ENCODE measurements around the gene VGLL4.

DNA sequence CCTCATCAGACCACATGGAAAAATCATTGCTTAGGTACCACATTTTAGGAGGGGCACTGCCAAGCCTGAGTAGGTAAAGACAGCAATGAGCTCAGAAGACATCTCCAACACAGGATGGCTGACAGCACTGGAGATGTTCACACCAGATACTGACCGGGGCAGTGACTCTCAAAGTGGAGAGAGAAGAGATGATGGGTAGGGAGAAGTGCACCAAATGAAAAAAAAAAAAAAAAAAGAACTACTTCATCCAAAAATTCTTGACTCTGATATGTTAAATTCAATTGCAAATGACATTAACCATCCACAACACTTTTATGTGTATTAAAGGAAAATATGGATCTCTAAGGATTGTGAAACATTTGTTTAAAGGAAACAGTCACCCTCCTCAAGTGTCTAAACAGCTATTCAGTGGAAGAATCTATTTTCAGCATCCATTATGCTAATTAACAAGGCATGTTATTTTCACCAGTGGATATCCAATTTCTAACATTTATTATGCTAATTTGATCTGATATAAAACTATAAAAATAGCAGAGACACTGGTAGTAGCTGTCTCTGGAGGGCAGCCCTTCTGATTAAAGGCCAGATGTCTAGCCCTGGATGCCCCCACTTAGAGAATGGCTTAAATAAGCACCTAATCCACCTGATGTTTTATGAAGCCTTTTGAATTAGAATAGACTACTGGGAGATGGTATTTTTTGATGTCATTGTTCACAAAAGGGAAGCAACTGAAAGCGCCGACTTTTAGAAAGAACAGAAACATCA is 48.2 kb upstream of the VGLL4 start:
- TF ChIP-seq, protein P1, sequence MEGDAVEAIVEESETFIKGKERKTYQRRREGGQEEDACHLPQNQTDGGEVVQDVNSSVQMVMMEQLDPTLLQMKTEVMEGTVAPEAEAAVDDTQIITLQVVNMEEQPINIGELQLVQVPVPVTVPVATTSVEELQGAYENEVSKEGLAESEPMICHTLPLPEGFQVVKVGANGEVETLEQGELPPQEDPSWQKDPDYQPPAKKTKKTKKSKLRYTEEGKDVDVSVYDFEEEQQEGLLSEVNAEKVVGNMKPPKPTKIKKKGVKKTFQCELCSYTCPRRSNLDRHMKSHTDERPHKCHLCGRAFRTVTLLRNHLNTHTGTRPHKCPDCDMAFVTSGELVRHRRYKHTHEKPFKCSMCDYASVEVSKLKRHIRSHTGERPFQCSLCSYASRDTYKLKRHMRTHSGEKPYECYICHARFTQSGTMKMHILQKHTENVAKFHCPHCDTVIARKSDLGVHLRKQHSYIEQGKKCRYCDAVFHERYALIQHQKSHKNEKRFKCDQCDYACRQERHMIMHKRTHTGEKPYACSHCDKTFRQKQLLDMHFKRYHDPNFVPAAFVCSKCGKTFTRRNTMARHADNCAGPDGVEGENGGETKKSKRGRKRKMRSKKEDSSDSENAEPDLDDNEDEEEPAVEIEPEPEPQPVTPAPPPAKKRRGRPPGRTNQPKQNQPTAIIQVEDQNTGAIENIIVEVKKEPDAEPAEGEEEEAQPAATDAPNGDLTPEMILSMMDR (IDR thresholded peaks at IDR 0.05): no peak
- no peak for TF ChIP-seq EP300 (IDR thresholded peaks at IDR 0.05)
